Fibroblast of lung (primary cell): ENCODE data around the gene MBNL2.

ENCODE experiments used
- EZH2 ChIP-seq: IDR thresholded peaks from 2 replicates; pipeline ENCODE4 v1.5.1; 2012; ENCODE audit warnings: low read length, control low read depth, mild to moderate bottlenecking; ENCODE audit errors: missing control alignments
- TF ChIP-seq, protein P1 (sequence below), 2 donors: IDR thresholded peaks in 1 of 2; conservative IDR thresholded peaks in 1 of 2; 1 replicate in 1 of 2; 2 replicates in 1 of 2; pipeline ENCODE4 v1.5.1; 2011 to 2012; ENCODE audit warnings: low read length in 2 of 2, control low read depth in 1 of 2, inconsistent platforms in 1 of 2, low read depth in 1 of 2, mild to moderate bottlenecking in 1 of 2

GRCh38 chr13:97369261-97369893 is 147.2 kb downstream of the MBNL2 start:
- TF ChIP-seq, protein P1, sequence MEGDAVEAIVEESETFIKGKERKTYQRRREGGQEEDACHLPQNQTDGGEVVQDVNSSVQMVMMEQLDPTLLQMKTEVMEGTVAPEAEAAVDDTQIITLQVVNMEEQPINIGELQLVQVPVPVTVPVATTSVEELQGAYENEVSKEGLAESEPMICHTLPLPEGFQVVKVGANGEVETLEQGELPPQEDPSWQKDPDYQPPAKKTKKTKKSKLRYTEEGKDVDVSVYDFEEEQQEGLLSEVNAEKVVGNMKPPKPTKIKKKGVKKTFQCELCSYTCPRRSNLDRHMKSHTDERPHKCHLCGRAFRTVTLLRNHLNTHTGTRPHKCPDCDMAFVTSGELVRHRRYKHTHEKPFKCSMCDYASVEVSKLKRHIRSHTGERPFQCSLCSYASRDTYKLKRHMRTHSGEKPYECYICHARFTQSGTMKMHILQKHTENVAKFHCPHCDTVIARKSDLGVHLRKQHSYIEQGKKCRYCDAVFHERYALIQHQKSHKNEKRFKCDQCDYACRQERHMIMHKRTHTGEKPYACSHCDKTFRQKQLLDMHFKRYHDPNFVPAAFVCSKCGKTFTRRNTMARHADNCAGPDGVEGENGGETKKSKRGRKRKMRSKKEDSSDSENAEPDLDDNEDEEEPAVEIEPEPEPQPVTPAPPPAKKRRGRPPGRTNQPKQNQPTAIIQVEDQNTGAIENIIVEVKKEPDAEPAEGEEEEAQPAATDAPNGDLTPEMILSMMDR (conservative IDR thresholded peaks at IDR 0.05 in 1 of 2, IDR thresholded peaks at IDR 0.05 in 1 of 2; ENCODE audit: low read depth in 1 of 2, low read length in 2 of 2): no peak
- no peak for TF ChIP-seq EZH2
